ENCODE measurements around the gene CHRNG.
"Not testable (repeated sequence)": the region's sequence is repeated elsewhere in the genome, so short reads cannot be mapped to it uniquely, and the experiment has no call there.

Gene CHRNG

DNA sequence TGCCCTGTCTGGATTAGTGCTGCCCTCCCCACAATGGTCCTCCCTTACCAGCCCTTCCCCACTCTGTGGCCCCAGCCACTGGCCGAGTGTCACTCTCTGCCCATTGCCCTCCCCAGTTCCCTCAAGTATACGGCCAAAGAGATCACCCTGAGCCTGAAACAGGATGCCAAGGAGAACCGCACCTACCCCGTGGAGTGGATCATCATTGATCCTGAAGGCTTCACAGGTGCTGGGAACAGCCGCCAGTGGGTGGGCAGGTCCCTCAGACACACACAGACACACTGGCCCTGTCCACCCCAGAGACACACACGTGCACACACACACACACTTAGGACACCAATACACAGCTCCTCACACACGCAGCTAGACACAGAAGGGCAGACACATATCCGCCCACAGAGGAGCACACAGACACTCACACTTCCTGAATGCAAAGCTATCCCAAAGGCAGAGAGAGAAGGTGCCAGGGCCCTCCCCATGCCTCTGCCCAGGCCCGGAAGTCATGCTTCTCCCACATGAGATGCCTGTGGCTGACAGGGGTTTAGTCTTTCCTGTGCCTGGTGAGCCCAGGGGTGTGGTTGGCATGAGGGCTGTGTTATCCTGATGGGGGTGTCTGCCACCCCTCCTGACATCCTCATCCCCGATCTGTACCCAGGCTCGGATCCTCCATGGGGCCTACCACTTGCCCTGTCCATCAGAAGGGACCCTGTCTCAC is 10.6 kb upstream of the CHRNG start:
- no peak for DNase-seq

DNA sequence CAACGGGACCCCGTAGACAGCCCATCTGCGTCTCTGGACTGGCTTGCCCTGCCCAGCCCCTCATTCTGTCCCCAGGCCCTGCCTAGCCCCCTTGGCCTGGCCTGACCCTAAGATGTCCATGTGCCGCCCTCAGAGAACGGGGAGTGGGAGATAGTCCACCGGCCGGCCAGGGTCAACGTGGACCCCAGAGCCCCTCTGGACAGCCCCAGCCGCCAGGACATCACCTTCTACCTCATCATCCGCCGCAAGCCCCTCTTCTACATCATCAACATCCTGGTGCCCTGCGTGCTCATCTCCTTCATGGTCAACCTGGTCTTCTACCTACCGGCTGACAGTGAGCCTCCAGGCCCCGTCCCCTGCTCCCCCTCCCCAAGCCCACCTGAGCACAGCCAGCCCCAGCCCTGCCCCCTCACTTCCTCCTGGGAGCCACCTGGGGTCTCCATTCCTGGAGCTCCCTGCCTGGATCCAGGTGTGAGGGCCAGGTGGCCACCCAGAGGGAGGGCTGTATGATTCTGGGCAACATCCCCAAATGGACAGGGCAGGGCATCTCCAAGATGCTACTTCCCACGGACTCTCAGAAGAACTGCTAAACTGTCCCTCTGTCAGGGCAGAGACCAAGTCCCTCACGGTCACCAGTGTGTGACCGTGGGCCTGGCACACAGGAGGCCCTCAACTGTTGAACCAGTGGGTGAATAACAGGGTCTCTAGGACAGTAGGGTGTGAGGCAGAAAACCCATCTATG is 9.5 kb upstream of the CHRNG start:
- DNase-seq = no peak

DNA sequence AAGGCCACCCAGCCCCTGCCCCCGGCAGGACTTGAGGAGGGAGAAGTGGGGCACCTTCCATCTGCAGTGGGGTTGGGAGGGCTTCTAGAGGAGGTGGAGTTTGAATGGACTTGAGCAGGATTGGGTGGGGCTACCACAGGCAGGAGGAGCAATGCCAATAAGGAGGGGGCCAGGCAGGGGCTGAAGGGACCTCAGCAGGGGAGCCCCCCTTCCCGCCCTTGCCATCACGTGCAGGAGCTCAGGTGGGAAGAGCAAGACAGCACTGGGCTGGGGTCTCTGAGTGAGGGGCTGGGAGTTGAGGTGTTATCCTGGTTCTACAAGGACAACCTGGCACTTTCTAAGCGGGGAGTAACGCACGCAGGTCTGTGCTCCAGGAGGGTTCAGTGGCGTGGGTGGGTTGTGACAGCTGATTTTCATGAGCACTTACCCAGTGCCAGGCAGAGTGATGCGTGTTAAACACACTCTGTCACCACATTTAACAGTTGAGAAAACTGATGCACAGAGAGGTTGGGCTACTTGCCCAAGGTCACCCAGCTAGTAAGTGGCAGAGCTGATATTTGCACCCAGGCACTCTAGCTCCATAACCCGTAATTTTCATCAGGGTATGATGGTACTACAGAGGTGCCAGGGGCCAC is 8.7 kb upstream of the CHRNG start:
- DNase-seq = no peak

DNA sequence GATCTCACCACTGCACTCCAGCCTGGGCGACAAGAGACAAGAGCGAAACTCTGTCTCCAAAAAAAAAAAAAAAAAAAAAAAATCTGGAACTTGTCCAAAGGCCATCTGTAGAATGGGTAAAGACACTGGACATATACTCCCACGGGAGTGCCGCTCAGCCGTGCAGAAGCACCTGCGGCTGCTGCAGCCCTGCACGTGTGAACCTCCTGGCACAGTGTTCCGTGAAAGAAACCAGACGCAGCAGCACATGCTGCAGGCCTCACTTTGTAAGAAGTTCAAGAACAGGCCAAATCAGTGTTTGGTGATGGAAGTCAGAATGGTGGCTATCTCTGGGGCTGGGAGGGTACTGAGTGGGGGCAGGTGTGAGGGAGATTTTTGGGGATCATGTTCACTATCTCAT is 7.1 kb upstream of the CHRNG start:
- no peak for DNase-seq

DNA sequence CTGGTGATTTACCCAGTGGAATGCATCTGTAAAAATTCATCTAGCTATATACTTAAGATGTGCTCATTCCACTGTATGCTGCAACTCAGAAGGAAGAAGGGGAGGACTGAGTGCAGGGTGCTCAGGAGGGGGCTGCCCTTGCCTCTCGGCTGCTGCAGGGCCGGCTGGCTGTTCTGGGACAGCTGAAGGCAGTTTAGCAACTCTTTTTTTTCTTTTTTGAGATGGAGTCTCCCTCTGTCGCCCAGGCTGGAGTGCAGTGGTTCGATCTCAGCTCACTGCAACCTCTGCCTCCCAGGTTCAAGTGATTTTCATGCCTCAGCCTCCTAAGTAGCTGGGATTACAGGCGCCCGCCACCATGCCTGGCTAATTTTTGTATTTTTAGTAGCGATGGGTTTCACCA is 6.7 kb upstream of the CHRNG start:
- DNase-seq = not testable (repeated sequence)

DNA sequence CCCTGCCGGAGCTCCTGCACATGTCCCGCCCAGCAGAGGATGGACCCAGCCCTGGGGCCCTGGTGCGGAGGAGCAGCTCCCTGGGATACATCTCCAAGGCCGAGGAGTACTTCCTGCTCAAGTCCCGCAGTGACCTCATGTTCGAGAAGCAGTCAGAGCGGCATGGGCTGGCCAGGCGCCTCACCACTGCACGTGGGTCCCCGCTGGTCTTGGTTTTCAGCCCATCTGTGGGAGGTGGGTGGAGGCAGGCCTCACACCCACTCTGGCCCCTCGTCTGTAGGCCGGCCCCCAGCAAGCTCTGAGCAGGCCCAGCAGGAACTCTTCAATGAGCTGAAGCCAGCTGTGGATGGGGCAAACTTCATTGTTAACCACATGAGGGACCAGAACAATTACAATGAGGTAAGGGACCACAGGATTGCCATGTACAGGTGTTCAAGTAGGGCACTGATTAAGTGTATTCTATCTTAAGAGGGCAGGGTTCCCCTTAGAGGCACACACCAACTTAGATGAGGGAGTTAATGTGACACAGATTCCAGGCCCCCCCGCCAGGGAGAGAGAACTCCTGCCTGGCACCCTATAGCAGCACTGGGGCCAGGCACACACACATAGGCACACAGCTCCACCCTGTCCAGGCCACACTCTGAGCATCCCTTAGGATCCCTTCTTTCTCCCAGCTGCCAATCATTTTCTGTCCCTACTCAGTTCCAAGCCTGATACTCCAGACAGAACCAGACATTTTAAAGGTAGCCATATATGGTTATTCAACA is 5.4 kb upstream of the CHRNG start:
- no peak for DNase-seq

DNA sequence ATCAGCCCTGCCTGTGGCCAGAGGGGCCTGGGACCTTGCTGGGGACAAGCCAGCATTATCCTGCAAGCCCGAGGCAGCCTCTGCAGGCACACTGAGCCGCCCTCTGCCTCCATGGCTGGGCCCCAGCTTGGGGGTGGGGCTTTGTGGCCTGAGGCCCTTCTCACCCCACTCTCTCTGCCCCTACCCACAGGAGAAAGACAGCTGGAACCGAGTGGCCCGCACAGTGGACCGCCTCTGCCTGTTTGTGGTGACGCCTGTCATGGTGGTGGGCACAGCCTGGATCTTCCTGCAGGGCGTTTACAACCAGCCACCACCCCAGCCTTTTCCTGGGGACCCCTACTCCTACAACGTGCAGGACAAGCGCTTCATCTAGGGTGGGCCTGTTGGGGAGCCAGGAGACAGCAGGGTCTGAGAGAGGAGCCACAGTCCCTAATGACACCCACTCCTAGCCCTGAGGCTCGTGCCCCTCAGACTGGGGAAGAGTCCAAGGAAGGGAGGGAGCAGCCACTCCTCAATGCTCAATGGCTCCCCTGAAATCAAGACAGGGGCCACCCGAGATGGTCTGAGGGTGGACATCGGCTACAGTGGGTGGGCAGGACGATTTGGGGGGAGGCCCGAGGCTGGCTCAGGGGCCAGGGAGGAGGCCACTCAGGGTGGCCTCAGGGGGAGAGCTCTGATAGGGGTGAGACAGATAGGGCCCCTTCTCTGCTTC is 4.4 kb upstream of the CHRNG start:
- no peak for DNase-seq

DNA sequence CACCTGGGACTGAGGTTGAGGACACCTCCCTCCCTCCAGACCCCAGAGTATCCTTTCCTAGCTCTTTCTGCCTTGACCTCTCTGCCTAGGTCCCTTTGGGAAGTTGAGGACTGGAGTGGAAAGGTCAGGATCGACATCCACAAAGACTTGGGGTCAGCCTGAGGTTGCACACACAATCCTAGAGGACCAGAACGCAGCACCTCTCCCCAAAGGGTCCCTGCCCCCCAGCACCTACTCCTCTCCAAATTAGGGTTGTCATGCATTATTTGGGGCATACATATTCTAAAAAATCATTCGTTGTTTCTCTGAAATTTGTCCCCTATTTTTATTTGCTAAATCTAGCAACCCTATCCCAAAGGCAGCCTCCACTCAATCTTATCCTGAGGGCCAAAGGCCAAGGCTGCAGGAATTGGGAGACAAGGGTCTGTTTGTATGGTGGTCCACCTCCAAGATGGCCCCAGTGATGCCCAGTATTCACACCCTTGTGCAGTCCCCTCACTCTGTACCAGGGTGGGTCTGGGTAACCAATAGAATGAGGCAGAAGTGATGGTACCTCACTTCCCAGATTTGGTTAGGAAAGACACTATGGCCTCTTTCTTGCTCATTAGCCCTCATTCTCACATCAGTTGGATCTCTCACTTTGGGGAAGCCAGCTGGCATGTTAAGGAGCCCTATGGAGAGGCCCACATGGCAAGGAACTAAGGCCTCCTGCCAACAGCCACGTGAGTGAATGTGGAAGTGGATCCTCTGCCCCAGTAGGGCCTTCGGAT is 3.5 kb upstream of the CHRNG start:
- no peak for DNase-seq

DNA sequence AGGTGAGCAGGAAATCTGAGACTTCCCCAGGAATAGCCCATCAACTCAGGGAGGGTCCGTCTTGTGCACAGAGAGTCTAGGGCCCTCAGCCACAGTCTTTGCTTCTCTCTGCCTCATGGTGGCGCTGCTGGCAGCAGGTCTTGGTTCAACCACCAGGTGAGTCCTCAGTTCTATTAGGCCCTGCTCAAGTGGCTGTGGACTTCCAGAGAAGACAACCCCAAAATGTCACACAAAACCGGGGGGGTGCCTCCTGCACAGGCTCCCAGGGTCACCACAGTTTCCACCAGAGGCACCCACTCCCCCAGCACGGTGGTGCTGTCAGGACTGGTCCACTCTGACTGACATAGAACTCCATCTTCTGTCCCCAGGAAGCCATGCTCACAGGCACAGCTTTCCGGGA is 2.4 kb upstream of the CHRNG start:
- DNase-seq = no peak

DNA sequence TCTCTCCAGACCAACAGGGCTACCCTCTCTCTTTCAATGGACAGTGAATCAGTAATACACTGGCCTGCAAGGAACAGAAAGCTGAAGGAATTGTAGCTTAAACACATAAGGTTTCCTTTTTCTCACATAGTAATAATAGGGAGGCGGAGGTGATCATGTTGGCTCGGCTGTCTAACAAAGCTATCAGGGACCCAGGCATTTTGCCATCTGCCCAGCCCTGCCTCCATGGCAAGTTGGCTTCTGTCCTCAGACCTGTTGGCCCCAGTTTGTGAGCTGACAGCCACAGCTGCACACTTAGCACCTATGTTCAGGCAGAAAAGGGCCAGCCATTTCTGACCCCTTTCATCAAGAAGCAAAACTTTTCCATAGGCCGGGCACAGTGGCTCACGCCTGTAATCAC is 2.0 kb upstream of the CHRNG start:
- no peak for DNase-seq

DNA sequence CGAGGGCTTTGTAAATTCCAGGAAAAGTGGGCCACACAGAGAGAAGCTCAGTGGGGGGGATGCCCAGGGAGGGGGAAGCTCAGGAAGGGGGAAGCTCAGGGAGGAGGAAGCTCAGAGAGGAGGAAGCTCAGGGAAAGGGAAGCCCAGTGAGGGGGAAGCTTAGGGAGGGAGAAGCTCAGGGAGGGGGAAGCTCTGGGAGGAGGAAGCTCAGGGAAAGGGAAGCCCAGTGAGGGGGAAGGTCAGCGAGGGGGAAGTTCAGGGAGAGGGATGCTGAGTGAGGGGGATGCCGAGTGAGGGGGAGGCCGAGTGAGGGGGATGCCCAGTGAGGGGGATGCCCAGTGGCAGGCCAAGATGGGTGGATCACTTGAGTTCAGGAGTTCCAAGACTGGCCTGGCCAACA is 821 bp upstream of the CHRNG start:
- no peak for DNase-seq

DNA sequence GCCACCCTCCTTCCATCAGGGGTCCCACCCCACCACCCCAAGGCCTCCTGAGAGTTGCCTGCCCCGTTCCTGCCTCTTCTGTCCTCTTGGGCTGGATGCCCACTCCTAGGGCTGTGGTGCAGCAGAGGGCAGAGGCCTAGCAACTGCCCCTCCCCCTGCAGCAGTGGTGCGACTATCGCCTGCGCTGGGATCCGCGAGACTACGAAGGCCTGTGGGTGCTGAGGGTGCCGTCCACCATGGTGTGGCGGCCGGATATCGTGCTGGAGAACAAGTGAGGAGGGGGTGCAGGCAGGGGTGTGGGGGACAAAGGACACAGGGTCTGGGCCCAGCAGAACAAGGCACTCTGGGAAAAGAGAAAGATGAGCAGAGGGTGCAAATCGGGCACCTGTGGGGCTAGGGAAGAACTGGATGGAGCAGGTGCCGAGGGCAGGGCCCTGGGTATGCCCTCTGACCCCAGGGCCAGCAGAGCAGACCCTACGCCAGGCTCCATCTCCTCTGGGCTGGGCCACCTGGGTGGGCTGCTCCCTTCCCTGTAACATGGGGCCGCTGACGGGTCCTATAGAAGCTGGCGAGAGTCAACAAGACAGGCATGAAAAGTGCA is 1.0 kb downstream of the CHRNG start:
- no peak for DNase-seq

DNA sequence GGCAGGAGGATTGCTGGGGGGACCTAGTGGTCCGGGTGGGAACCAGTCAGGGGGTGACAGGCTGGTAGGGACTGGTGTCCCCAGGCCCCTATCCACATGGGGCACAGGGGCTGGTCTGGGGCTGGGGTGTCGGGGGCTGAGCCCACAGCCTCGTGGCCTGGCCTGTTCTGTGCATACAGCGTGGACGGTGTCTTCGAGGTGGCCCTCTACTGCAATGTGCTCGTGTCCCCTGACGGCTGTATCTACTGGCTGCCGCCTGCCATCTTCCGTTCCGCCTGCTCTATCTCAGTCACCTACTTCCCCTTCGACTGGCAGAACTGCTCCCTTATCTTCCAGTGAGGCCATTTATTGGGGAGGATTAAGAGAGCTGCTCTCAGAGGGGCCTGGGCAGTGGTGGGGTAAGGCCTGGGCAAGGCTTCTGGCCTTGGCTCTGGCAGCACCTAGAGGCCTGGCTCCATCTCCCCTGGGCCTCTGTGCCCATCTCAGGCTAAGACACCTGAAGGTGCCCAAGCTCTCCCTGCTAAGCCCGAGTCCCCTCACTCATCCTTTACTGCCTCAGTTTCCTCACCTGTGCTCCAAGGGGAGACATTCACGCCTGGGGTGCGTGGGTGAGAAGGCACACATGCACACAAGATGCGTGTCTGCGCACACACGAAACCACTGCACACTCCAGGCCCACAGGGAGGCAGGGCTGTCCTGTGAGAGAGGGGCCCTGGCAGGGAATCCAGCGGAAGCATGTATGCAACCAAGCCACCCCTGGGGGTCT is 1.9 kb downstream of the CHRNG start:
- no peak for DNase-seq

DNA sequence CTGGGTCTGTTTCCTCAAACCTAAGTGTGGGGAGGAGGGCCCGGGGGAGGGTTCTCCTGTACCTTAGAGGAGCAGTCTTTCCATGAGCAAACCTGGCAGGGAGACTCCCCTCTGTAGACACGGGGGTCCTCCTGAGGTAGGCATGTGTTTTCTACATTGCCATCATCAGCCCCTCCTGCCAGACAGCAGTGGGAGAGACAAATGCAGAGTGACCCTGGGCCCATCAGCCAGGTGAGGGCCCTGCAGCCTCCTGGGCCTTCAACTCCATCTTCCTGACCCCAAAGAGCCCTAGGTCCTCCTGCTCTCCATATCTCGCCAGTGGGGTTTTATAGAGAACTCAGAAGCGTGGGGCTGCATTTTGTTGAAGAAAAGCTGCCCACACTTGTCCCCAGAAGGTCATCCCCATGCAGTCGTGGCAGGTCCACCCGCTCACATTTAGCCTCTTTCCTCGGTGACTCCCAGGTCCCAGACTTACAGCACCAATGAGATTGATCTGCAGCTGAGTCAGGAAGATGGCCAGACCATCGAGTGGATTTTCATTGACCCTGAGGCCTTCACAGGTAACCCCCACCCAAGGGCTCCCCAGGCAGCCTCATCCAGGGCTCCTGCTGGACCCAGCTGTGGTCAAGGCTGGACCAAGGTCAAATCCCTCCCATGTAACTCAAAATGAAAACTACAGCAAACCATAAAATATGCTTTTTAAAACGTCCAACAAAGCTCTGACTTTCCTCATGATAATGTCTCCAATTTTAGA is 2.6 kb downstream of the CHRNG start:
- DNase-seq = no peak

DNA sequence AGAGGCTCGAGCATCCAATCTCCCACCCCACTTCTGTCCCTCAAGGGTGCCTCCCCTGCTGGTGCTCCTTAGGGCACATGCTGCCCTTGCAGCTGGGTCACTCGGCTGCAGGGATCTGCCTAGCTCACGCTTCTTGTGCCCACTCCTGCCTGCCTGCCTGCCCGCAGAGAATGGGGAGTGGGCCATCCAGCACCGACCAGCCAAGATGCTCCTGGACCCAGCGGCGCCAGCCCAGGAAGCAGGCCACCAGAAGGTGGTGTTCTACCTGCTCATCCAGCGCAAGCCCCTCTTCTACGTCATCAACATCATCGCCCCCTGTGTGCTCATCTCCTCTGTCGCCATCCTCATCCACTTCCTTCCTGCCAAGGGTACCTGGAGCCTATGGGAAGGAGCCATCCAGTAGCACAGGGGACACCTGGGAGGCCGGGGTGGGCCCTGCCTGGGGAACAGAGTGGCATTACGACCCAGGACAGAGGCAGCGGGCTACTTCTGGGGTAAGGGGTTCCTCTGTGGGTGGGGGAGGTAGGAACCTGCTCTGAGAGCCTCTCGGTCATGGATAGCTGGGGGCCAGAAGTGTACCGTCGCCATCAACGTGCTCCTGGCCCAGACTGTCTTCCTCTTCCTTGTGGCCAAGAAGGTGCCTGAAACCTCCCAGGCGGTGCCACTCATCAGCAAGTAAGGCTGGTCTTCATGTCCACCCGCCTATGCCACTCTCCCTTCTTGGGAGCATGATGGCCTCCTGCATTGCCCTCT is 3.4 kb downstream of the CHRNG start:
- DNase-seq = no peak

DNA sequence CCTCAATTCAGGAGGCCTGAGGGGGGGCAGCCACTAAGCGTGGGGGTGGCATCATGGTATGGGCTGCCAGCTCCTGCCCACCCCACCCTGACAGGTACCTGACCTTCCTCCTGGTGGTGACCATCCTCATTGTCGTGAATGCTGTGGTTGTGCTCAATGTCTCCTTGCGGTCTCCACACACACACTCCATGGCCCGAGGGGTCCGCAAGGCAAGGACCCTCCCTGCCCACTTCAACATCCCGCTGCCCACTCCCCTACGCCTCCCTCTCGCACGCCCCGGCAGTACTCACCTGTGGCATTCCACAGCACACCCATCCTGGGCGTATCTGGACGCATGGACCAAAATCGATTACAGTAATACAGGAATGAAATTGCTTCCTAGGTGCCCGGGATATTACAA is 4.0 kb downstream of the CHRNG start:
- no peak for DNase-seq

DNA sequence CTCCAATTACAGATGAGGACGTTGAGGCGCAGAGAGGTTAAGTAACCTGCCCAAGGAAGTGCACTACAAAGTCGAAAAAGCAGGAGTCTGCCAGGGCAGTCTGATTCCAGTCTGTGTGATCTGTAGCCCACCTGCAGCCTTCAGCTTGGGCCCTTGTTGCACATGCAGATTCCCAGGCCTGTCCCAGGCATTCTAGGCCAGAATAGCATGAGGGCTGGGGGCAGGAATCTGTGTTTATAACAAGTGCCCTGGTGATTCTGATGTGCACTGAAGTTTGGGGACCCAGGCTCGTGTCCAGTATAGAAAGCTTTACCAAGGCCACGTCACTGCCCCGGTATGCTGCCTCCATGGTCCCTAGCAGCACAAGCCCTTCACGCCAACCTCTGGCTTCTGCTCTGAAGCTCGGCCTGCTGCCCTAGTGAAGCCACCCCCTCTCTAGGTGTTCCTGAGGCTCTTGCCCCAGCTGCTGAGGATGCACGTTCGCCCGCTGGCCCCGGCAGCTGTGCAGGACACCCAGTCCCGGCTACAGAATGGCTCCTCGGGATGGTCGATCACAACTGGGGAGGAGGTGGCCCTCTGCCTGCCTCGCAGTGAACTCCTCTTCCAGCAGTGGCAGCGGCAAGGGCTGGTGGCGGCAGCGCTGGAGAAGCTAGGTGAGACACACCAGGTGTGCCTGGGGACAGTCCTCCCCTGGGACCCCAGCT is 4.6 kb downstream of the CHRNG start:
- DNase-seq = no peak

DNA sequence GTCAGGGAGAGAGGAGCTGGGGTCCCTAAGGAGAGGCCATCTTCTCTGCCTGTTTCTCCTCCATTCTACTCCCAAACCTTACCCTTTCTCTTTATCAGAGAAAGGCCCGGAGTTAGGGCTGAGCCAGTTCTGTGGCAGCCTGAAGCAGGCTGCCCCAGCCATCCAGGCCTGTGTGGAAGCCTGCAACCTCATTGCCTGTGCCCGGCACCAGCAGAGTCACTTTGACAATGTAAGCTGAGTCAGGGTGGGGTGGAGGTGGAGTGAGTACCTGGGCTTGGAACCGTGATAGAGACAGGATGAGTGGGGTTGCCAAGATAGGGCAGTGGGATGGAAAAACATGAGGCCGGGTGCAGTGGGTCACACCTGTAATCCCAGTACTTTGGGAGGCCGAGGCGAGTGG is 5.2 kb downstream of the CHRNG start:
- no peak for DNase-seq

Measured in fibroblast of skin of right biceps (primary cell).